WTC11 (cell line): ENCODE data around the gene TCTN3. TPM values are rescaled to one million over a fixed set of nuclear protein-coding genes. Genes with fewer than 3 reads are reported as not detected.

Experiments
- ATAC-seq: fragments of 200-7000 bp; cut with Tn5 transposase; 2 replicates; pipeline ENCODE4 v1.10.0; 2021; ENCODE audit warnings: mild to moderate bottlenecking, moderate library complexity
- CTCF ChIA-PET: fragments of 300-600 bp; sonication (Branson Sonifier 250); formaldehyde crosslinking; loops from one replicate; lab custom pipeline; 2021; ENCODE audit warnings: antibody characterized with exemption; lab: Charles Lee
- POLR2A ChIA-PET: fragments of 350-600 bp; sonication (Branson Sonifier 250); formaldehyde crosslinking; loops from one replicate; lab custom pipeline; 2021; ENCODE audit warnings: antibody characterized with exemption; lab: Charles Lee
- DNase-seq: peaks from one replicate; pipeline ENCODE4 v3.0.0; 2021; ENCODE audit warnings: low spot score
- H3K27ac Mint-ChIP-seq: 2 replicates; pipeline ENCODE4 v1.8.0; 2021; ENCODE audit warnings: mixed read lengths
- H3K27me3 Mint-ChIP-seq: 2 replicates; pipeline ENCODE4 v1.8.0; 2021; ENCODE audit warnings: low read depth, mild to moderate bottlenecking, moderate library complexity, mixed read lengths
- H3K36me3 Mint-ChIP-seq: 2 replicates; pipeline ENCODE4 v1.8.0; 2021; ENCODE audit warnings: mixed read lengths
- H3K4me1 Mint-ChIP-seq: 2 replicates; pipeline ENCODE4 v1.8.0; 2022; ENCODE audit warnings: mixed read lengths
- H3K4me3 Mint-ChIP-seq: 2 replicates; pipeline ENCODE4 v1.8.0; 2021; ENCODE audit warnings: mild to moderate bottlenecking, moderate library complexity, mixed read lengths
- H3K9me3 Mint-ChIP-seq: 2 replicates; pipeline ENCODE4 v1.8.0; 2021; ENCODE audit warnings: mixed read lengths
- ATF6 ChIP-seq: sonication (generic); formaldehyde crosslinking; IDR thresholded peaks from 2 replicates; pipeline ENCODE4 v1.8.1; 2023; ENCODE audit warnings: mild to moderate bottlenecking, missing genetic modification reagents
- CREM ChIP-seq: sonication (generic); formaldehyde crosslinking; IDR thresholded peaks from 2 replicates; pipeline ENCODE4 v1.8.1; 2022; ENCODE audit warnings: mild to moderate bottlenecking, missing genetic modification reagents, moderate library complexity
- E2F1 ChIP-seq: sonication (generic); formaldehyde crosslinking; IDR thresholded peaks from 2 replicates; pipeline ENCODE4 v1.8.0; 2022; ENCODE audit warnings: mild to moderate bottlenecking, missing genetic modification reagents
- ESRRA ChIP-seq: sonication (generic); formaldehyde crosslinking; IDR thresholded peaks from 2 replicates; pipeline ENCODE4 v1.8.1; 2022; ENCODE audit warnings: mild to moderate bottlenecking, missing genetic modification reagents, borderline replicate concordance
- HMGA2 ChIP-seq: fragments of 250-450 bp; sonication (Bioruptor Pico); IDR thresholded peaks from 2 replicates; pipeline ENCODE4 v1.4.0; 2021; ENCODE audit warnings: mild to moderate bottlenecking, moderate library complexity
- IRF1 ChIP-seq: sonication (generic); formaldehyde crosslinking; IDR thresholded peaks from 2 replicates; pipeline ENCODE4 v1.8.0; 2023; ENCODE audit warnings: missing genetic modification reagents
- JAZF1 ChIP-seq: fragments of 250-450 bp; sonication (Bioruptor Pico); IDR thresholded peaks from 2 replicates; pipeline ENCODE4 v1.9.0; 2021; ENCODE audit warnings: moderate library complexity, mild to moderate bottlenecking, inconsistent platforms
- KAT7 ChIP-seq: sonication (generic); formaldehyde crosslinking; IDR thresholded peaks from 2 replicates; pipeline ENCODE4 v1.8.1; 2023; ENCODE audit warnings: missing genetic modification reagents, mild to moderate bottlenecking, borderline replicate concordance
- MYBL2 ChIP-seq: sonication (generic); formaldehyde crosslinking; IDR thresholded peaks from 2 replicates; pipeline ENCODE4 v1.8.1; 2023; ENCODE audit warnings: mild to moderate bottlenecking, moderate library complexity, missing genetic modification reagents
- NFATC4 ChIP-seq: fragments of 250-450 bp; sonication (Bioruptor Pico); IDR thresholded peaks from 2 replicates; pipeline ENCODE4 v1.9.0; 2021; ENCODE audit warnings: mild to moderate bottlenecking
- NFYB ChIP-seq: sonication (generic); formaldehyde crosslinking; conservative IDR thresholded peaks from 2 replicates; pipeline ENCODE4 v1.8.0; 2022; ENCODE audit warnings: low read depth, missing genetic modification reagents
- RORB ChIP-seq: fragments of 250-450 bp; sonication (Bioruptor Pico); IDR thresholded peaks from 2 replicates; pipeline ENCODE4 v1.9.0; 2021; ENCODE audit warnings: mild to moderate bottlenecking
- TCF7 ChIP-seq: sonication (generic); formaldehyde crosslinking; IDR thresholded peaks from 2 replicates; pipeline ENCODE4 v1.8.0; 2022; ENCODE audit warnings: mild to moderate bottlenecking, low read depth, missing genetic modification reagents, moderate library complexity
- ZMAT4 ChIP-seq: fragments of 250-450 bp; sonication (Bioruptor Pico); IDR thresholded peaks from 2 replicates; pipeline ENCODE4 v1.9.0; 2021; ENCODE audit warnings: mild to moderate bottlenecking
- ZNF219 ChIP-seq: sonication (generic); formaldehyde crosslinking; IDR thresholded peaks from 2 replicates; pipeline ENCODE4 v1.8.0; 2023; ENCODE audit warnings: missing genetic modification reagents, mild to moderate bottlenecking, borderline replicate concordance
- ZNF232 ChIP-seq: sonication (generic); formaldehyde crosslinking; IDR thresholded peaks from 2 replicates; pipeline ENCODE4 v1.8.0; 2022; ENCODE audit warnings: mild to moderate bottlenecking, missing genetic modification reagents
- ZNF281 ChIP-seq: sonication (generic); formaldehyde crosslinking; IDR thresholded peaks from 2 replicates; pipeline ENCODE4 v1.8.0; 2023; ENCODE audit warnings: mild to moderate bottlenecking, missing genetic modification reagents
- ZNF317 ChIP-seq: sonication (generic); formaldehyde crosslinking; IDR thresholded peaks from 2 replicates; pipeline ENCODE4 v1.8.1; 2023; ENCODE audit warnings: low read depth, mild to moderate bottlenecking, moderate library complexity, missing genetic modification reagents, borderline replicate concordance
- ZNF396 ChIP-seq: fragments of 250-450 bp; sonication (Bioruptor Pico); IDR thresholded peaks from 2 replicates; pipeline ENCODE4 v1.8.0; 2021; ENCODE audit warnings: mild to moderate bottlenecking, moderate library complexity, borderline replicate concordance
- ZNF423 ChIP-seq: fragments of 250-450 bp; sonication (Bioruptor Pico); IDR thresholded peaks from 2 replicates; pipeline ENCODE4 v2.1.2; 2022; ENCODE audit warnings: mild to moderate bottlenecking, moderate library complexity
- total RNA-seq: library from RNA; stranded (reverse); gene quantifications from 3 replicates; pipeline ENCODE4 v1.2.3, GENCODE V29; 2021

TCTN3 gene
- total RNA-seq, 1 experiment from 2014 or later = 26.4 TPM

GRCh38 chr10:95655571-95656290 lies 38.0 kb downstream of the TCTN3 start:
- no peak for DNase-seq
- H3K36me3 Mint-ChIP-seq = peaks cover 30% of the 10 kb centered on the region

GRCh38 chr10:95653895-95654294 lies 39.8 kb downstream of the TCTN3 start:
- H3K27me3 Mint-ChIP-seq = peaks cover 3% of the 10 kb centered on the region
- ATAC-seq = no peak
- H3K27ac Mint-ChIP-seq = no peak overlapping the region
- H3K36me3 Mint-ChIP-seq = peaks cover 40% of the 10 kb centered on the region
- TF ChIP-seq ZNF423 (CRISPR knock-in tag) = no peak
- no peak for TF ChIP-seq E2F1 (CRISPR knock-in tag)
- no peak for TF ChIP-seq ZNF281 (CRISPR knock-in tag)
- TF ChIP-seq KAT7 = no peak
- no peak for TF ChIP-seq IRF1 (CRISPR knock-in tag)
- no peak for TF ChIP-seq MYBL2
- no peak for TF ChIP-seq JAZF1 (CRISPR knock-in tag)
- TF ChIP-seq ZNF317 (CRISPR knock-in tag) = no peak
- TF ChIP-seq ZMAT4 = no peak
- TF ChIP-seq ZNF219 (CRISPR knock-in tag) = no peak
- no peak for TF ChIP-seq TCF7
- TF ChIP-seq NFATC4 = no peak
- no peak for TF ChIP-seq NFYB (CRISPR knock-in tag)
- no peak for TF ChIP-seq RORB (CRISPR knock-in tag)
- TF ChIP-seq HMGA2 (CRISPR knock-in tag) = no peak
- no peak for TF ChIP-seq CREM (CRISPR knock-in tag)
- no peak for TF ChIP-seq ATF6 (CRISPR knock-in tag)
- no peak for TF ChIP-seq ZNF396 (CRISPR knock-in tag)
- DNase-seq = no peak
- H3K4me3 Mint-ChIP-seq = no peak overlapping the region
- CTCF ChIA-PET = interaction anchor here (4.3 kb wide), 1 partner anchor 40 kb away, joined by 24 read pairs; the partner anchor contains the start of gene TCTN3
- POLR2A ChIA-PET = no interaction called here
- peaks cover 21% of the 10 kb centered on the region for H3K4me1 Mint-ChIP-seq
- H3K9me3 Mint-ChIP-seq = peaks cover 17% of the 10 kb centered on the region

More at GRCh38 chr10:95655571-95656290, 38.0 kb downstream of the TCTN3 start:
- POLR2A ChIA-PET = interaction anchor here (1.2 kb wide), 1 partner anchor 21 kb away, joined by 3 read pairs; no protein-coding TSS in a partner anchor
- Mint-ChIP-seq H3K4me3 (peak overlapping the region; percentile 98), H3K4me1 (peaks cover 13% of the 10 kb centered on the region), H3K27ac (no peak overlapping the region), H3K9me3 (peaks cover 14% of the 10 kb centered on the region), H3K27me3 (peaks cover 3% of the 10 kb centered on the region)
- TF ChIP-seq ZNF232 (CRISPR knock-in tag) (0 out of 2 replicates have a peak, but pooled peaks have one; percentile 66), ESRRA (CRISPR knock-in tag) (no peak)
- peak; percentile 28 for ATAC-seq
- CTCF ChIA-PET = interaction anchor here (1.2 to 4.3 kb wide), 3 partner anchors 38 to 210 kb away, joined by 3 to 24 read pairs (median 5); partner anchors contain the start of gene TCTN3
